H9 (cell line): ENCODE data around the gene NOTUM. TPM values are rescaled to one million over a fixed set of nuclear protein-coding genes. Genes with fewer than 3 reads are reported as not detected.

Source experiments
- DNase-seq: peaks from one replicate; pipeline ENCODE4 v3.0.0-alpha.2; 2017
- H2AFZ ChIP-seq: one replicate; pipeline ENCODE4 v1.6.1; 2013; ENCODE audit warnings: mild to moderate bottlenecking, low read length, control low read depth, moderate library complexity
- H2AK5ac ChIP-seq: 2 replicates; pipeline ENCODE4 v1.6.1; 2013; ENCODE audit warnings: low read length, control low read depth, mixed read lengths; ENCODE audit not compliant: insufficient read length
- H2BK120ac ChIP-seq: one replicate; pipeline ENCODE4 v1.6.1; 2013; ENCODE audit warnings: low read depth, mild to moderate bottlenecking, low read length, control low read depth, inconsistent platforms; ENCODE audit not compliant: poor library complexity, severe bottlenecking
- H2BK12ac ChIP-seq: 2 replicates; pipeline ENCODE4 v1.6.1; 2013; ENCODE audit warnings: low read length, control low read depth, mixed read lengths, low read depth; ENCODE audit not compliant: insufficient read length
- H2BK15ac ChIP-seq: 2 replicates; pipeline ENCODE4 v1.6.1; 2013; ENCODE audit warnings: low read depth, low read length, control low read depth
- H2BK20ac ChIP-seq: one replicate; pipeline ENCODE4 v1.6.1; 2013; ENCODE audit warnings: low read depth, mild to moderate bottlenecking, low read length, control low read depth, inconsistent platforms; ENCODE audit not compliant: poor library complexity, severe bottlenecking
- H2BK5ac ChIP-seq: 2 replicates; pipeline ENCODE4 v1.6.1; 2013; ENCODE audit warnings: low read length, control low read depth, mixed read lengths; ENCODE audit not compliant: insufficient read length
- H3K14ac ChIP-seq: 2 replicates; pipeline ENCODE4 v1.6.1; 2013; ENCODE audit warnings: low read length, control low read depth; ENCODE audit not compliant: insufficient read depth
- H3K18ac ChIP-seq: 2 replicates; pipeline ENCODE4 v1.6.1; 2013; ENCODE audit warnings: low read depth, mild to moderate bottlenecking, mixed read lengths, low read length, control low read depth; ENCODE audit not compliant: insufficient read length
- H3K23ac ChIP-seq: 2 replicates; pipeline ENCODE4 v1.6.1; 2013; ENCODE audit warnings: low read length, control low read depth, mixed read lengths, low read depth; ENCODE audit not compliant: insufficient read length
- H3K23me2 ChIP-seq: 2 replicates; pipeline ENCODE4 v1.6.1; 2013; ENCODE audit warnings: low read depth, mild to moderate bottlenecking, mixed read lengths, low read length, control low read depth; ENCODE audit not compliant: insufficient read length, poor library complexity, severe bottlenecking
- H3K27ac ChIP-seq: 2 replicates; pipeline ENCODE4 v1.5.1; 2013; ENCODE audit warnings: low read length, control low read depth, mixed read lengths, low read depth; ENCODE audit not compliant: insufficient read length
- H3K27me3 ChIP-seq: 2 replicates; pipeline ENCODE4 v1.6.1; 2013; ENCODE audit warnings: low read length, control low read depth, inconsistent platforms; ENCODE audit not compliant: insufficient read depth
- H3K4ac ChIP-seq: 2 replicates; pipeline ENCODE4 v1.6.1; 2013; ENCODE audit warnings: low read depth, mild to moderate bottlenecking, control low read depth, inconsistent platforms, low read length, moderate library complexity
- H3K4me1 ChIP-seq: 2 replicates; pipeline ENCODE4 v1.6.1; 2013; ENCODE audit warnings: low read length, control low read depth, inconsistent platforms; ENCODE audit not compliant: insufficient read depth
- H3K4me2 ChIP-seq: 2 replicates; pipeline ENCODE4 v1.6.1; 2013; ENCODE audit warnings: low read length, control low read depth, mixed read lengths; ENCODE audit not compliant: insufficient read length, insufficient read depth
- H3K56ac ChIP-seq: 2 replicates; pipeline ENCODE4 v1.6.1; 2013; ENCODE audit warnings: low read depth, mild to moderate bottlenecking, mixed read lengths, low read length, control low read depth; ENCODE audit not compliant: insufficient read length
- H3K79me1 ChIP-seq: 2 replicates; pipeline ENCODE4 v1.6.1; 2013; ENCODE audit warnings: low read depth, mild to moderate bottlenecking, moderate library complexity, low read length, control low read depth, inconsistent platforms; ENCODE audit not compliant: insufficient read depth, poor library complexity, severe bottlenecking
- H3K79me2 ChIP-seq: 2 replicates; pipeline ENCODE4 v1.6.1; 2013; ENCODE audit warnings: low read length, control low read depth, inconsistent platforms; ENCODE audit not compliant: insufficient read depth
- H3K9ac ChIP-seq: 2 replicates; pipeline ENCODE4 v1.6.1; 2013; ENCODE audit warnings: low read length, control low read depth, mixed read lengths; ENCODE audit not compliant: insufficient read length; ENCODE audit errors: extremely low read depth
- H3K9me3 ChIP-seq: one replicate; pipeline ENCODE4 v1.6.1; 2013; ENCODE audit warnings: low read depth, low read length, inconsistent platforms; ENCODE audit not compliant: control insufficient read depth
- H3T11ph ChIP-seq: one replicate; pipeline ENCODE4 v1.6.1; 2013; ENCODE audit warnings: mild to moderate bottlenecking, low read length, control low read depth, inconsistent platforms
- H4K20me1 ChIP-seq: one replicate; pipeline ENCODE4 v1.6.1; 2013; ENCODE audit not compliant: control insufficient read depth, insufficient read length, insufficient read depth
- H4K5ac ChIP-seq: 2 replicates; pipeline ENCODE4 v1.6.1; 2013; ENCODE audit warnings: low read depth, mild to moderate bottlenecking, mixed read lengths, low read length, control low read depth; ENCODE audit not compliant: insufficient read length
- H4K8ac ChIP-seq: replicated peaks from 2 replicates; pipeline ENCODE4 v1.6.1; 2013; ENCODE audit warnings: low read length, control low read depth, mixed read lengths, low read depth; ENCODE audit not compliant: insufficient read length
- H4K91ac ChIP-seq: 2 replicates; pipeline ENCODE4 v1.6.1; 2013; ENCODE audit warnings: low read depth, mild to moderate bottlenecking, moderate library complexity, mixed read lengths, low read length, control low read depth; ENCODE audit not compliant: insufficient read length
- H3K27ac Mint-ChIP-seq, 3 experiments: 2 replicates in 2 of 3; 3 replicates in 1 of 3; pipeline ENCODE4 v1.8.0; 2020 to 2021; ENCODE audit warnings: mixed read lengths in 3 of 3, mild to moderate bottlenecking in 1 of 3, moderate library complexity in 1 of 3
- H3K27me3 Mint-ChIP-seq: 2 replicates; pipeline ENCODE4 v1.8.0; 2021; ENCODE audit warnings: low read depth, mild to moderate bottlenecking, moderate library complexity, mixed read lengths
- H3K36me3 Mint-ChIP-seq, 3 experiments: 2 replicates in 2 of 3; 3 replicates in 1 of 3; pipeline ENCODE4 v1.8.0; 2020 to 2021; ENCODE audit warnings: low read depth in 3 of 3, mixed read lengths in 3 of 3; ENCODE audit not compliant: insufficient read depth in 1 of 3
- H3K4me1 Mint-ChIP-seq, 2 experiments: 2 replicates each; pipeline ENCODE4 v1.8.0; 2020; ENCODE audit warnings: mixed read lengths in 2 of 2
- H3K4me3 Mint-ChIP-seq, 2 experiments: 2 replicates in 1 of 2; 3 replicates in 1 of 2; pipeline ENCODE4 v1.8.0; 2020 to 2021; ENCODE audit warnings: mild to moderate bottlenecking in 2 of 2, mixed read lengths in 2 of 2, moderate library complexity in 1 of 2
- H3K9me3 Mint-ChIP-seq, 2 experiments: 2 replicates in 1 of 2; 3 replicates in 1 of 2; pipeline ENCODE4 v1.8.0; 2020; ENCODE audit warnings: mild to moderate bottlenecking in 2 of 2, mixed read lengths in 2 of 2, moderate library complexity in 1 of 2
- whole genome bisulfite sequencing: extraction: QIAGEN DNeasy Blood & Tissue Kit; methylation state at CpG from one replicate; pipeline ENCODE4 v1.1.7; 2013; ENCODE audit warnings: missing lambda C conversion rate, low lambda C conversion rate, mixed read lengths; ENCODE audit not compliant: insufficient read length; ENCODE audit errors: extremely low coverage; 5-methylcytosine and 5-hydroxymethylcytosine counted together
- total RNA-seq: library from RNA; stranded (reverse); gene quantifications from 2 replicates; pipeline ENCODE4 v1.2.1, GENCODE V29; 2021
- TF ChIP-seq, protein P1 (sequence below): fragments of 200-600 bp; sonication (generic); conservative IDR thresholded peaks from 3 replicates; pipeline ENCODE4 v1.8.0; 2021; ENCODE audit warnings: antibody characterized with exemption, mild to moderate bottlenecking

The NOTUM gene
- total RNA-seq, 1 experiment from 2014 or later = 2.1 TPM

DNA sequence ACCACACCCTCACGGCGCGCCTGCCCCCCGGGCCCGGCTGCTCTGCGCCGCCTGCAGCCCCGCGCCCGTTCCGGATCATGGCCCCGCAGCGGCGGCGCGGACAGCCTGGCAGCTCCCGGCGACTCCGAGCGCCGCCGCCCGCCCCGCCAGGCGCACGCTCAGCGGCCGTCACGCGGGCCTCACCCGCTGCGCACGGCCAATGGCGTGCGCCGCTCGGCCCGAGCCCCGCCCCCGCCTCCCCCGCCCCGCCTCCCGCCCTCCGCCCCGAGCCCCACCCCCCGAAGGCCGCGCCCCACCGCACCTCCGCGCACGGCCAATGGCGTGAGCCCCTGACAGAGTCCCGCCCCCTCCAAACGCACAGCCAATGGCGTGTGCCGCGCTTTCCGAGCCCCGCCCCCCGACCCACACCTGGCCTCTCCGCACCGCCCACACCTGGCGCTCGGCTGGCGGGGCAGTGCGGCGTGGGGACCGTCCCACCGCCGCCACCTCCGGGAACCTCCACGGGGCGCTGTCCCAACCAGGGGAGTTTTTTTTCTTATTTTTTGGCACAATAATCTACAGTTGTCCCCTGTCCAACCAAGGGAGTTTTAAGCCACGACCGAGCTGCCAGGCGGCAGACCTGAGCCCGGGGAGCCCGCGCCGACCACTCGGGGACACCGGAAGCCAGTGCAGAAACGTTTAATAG is 49.6 kb downstream of the NOTUM start, which contains the start of gene PCYT2:
Gene PCYT2 (minus strand): TSS at position 123 of the 685 bp plus-strand sequence. CDS start 44 bp downstream, at position 79.
- no peak within 1 kb of the TSS for H2BK120ac ChIP-seq
- no peak within 1 kb of the TSS for H2BK12ac ChIP-seq
- no peak within 1 kb of the TSS for H3K18ac ChIP-seq
- no peaks in the 10 kb centered on the region for H3K79me2 ChIP-seq
- peak within 1 kb of the TSS; percentile 21 for H3K9ac ChIP-seq
- no peaks in the 10 kb centered on the region for H3K4me1 ChIP-seq
- no peak within 1 kb of the TSS for H4K8ac ChIP-seq
- DNase-seq = peak; percentile 97
- no peak within 1 kb of the TSS for H2BK20ac ChIP-seq
- H2AFZ ChIP-seq = no peak within 1 kb of the TSS
- Mint-ChIP-seq H3K9me3 (no peaks in the 10 kb centered on the region), H3K36me3 (peaks cover 15 to 45% (median 36%) of the 10 kb centered on the region in 3 experiments; a peak in 6 of 7 replicates), H3K27me3 (no peaks in the 10 kb centered on the region), H3K4me1 (peaks cover 0 to 2% of the 10 kb centered on the region in 2 experiments; a peak in 2 of 4 replicates), H3K27ac (peak within 1 kb of the TSS in 1 of 3 experiments; percentile 27; a peak in 1 of 7 replicates), H3K4me3 (peak within 1 kb of the TSS; percentile 79 to 92)
- H3K4me2 ChIP-seq = peak within 1 kb of the TSS; percentile 48
- H3K23ac ChIP-seq = no peak within 1 kb of the TSS
- H3K9me3 ChIP-seq = no peaks in the 10 kb centered on the region
- no peaks in the 10 kb centered on the region for H3K79me1 ChIP-seq
- no CpG with 5 or more reads among the region's 84 CpGs for WGBS
- no peak within 1 kb of the TSS for H4K5ac ChIP-seq
- no peak within 1 kb of the TSS for H4K91ac ChIP-seq
- H2AK5ac ChIP-seq = no peak within 1 kb of the TSS
- no peak within 1 kb of the TSS for H2BK5ac ChIP-seq
- no peak within 1 kb of the TSS for H3K14ac ChIP-seq
- H4K20me1 ChIP-seq = no peaks in the 10 kb centered on the region
- H3K4ac ChIP-seq = no peak within 1 kb of the TSS
- no peak within 1 kb of the TSS for H3K27ac ChIP-seq
- no peak within 1 kb of the TSS; the same call in 1 of the 2 replicates for H2BK15ac ChIP-seq
- H3K27me3 ChIP-seq = no peaks in the 10 kb centered on the region
- TF ChIP-seq, protein P1, sequence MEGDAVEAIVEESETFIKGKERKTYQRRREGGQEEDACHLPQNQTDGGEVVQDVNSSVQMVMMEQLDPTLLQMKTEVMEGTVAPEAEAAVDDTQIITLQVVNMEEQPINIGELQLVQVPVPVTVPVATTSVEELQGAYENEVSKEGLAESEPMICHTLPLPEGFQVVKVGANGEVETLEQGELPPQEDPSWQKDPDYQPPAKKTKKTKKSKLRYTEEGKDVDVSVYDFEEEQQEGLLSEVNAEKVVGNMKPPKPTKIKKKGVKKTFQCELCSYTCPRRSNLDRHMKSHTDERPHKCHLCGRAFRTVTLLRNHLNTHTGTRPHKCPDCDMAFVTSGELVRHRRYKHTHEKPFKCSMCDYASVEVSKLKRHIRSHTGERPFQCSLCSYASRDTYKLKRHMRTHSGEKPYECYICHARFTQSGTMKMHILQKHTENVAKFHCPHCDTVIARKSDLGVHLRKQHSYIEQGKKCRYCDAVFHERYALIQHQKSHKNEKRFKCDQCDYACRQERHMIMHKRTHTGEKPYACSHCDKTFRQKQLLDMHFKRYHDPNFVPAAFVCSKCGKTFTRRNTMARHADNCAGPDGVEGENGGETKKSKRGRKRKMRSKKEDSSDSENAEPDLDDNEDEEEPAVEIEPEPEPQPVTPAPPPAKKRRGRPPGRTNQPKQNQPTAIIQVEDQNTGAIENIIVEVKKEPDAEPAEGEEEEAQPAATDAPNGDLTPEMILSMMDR = peak; percentile 38; the same call in 2 of the 3 replicates
- no peak within 1 kb of the TSS for H3T11ph ChIP-seq
- H3K56ac ChIP-seq = no peak within 1 kb of the TSS
- peaks cover 6% of the 10 kb centered on the region for H3K23me2 ChIP-seq
